Endothelial cell (in vitro differentiated cells): ENCODE measurements around the gene SPOCK1. TPM values are rescaled to one million over a fixed set of nuclear protein-coding genes. Genes with fewer than 3 reads are reported as not detected.

Experiments used
- DNase-seq: peaks from one replicate; pipeline ENCODE4 v3.0.0; 2021; ENCODE audit warnings: low spot score
- H3K27ac Mint-ChIP-seq: one replicate; pipeline ENCODE4 v1.8.0; 2021; ENCODE audit warnings: mixed read lengths, inconsistent platforms; ENCODE audit not compliant: unreplicated experiment
- H3K27me3 Mint-ChIP-seq: one replicate; pipeline ENCODE4 v1.8.0; 2021; ENCODE audit warnings: mild to moderate bottlenecking, moderate library complexity, mixed read lengths, inconsistent platforms; ENCODE audit not compliant: unreplicated experiment
- H3K36me3 Mint-ChIP-seq: one replicate; pipeline ENCODE4 v1.8.0; 2021; ENCODE audit warnings: mild to moderate bottlenecking, low read depth, mixed read lengths, inconsistent platforms; ENCODE audit not compliant: unreplicated experiment
- H3K4me1 Mint-ChIP-seq: one replicate; pipeline ENCODE4 v1.8.0; 2021; ENCODE audit warnings: mild to moderate bottlenecking, mixed read lengths, inconsistent platforms; ENCODE audit not compliant: unreplicated experiment
- H3K4me3 Mint-ChIP-seq: one replicate; pipeline ENCODE4 v1.8.0; 2021; ENCODE audit warnings: mild to moderate bottlenecking, mixed read lengths, inconsistent platforms; ENCODE audit not compliant: unreplicated experiment
- H3K9me3 Mint-ChIP-seq: one replicate; pipeline ENCODE4 v1.8.0; 2021; ENCODE audit warnings: mixed read lengths, inconsistent platforms; ENCODE audit not compliant: unreplicated experiment
- CTCF ChIP-seq: fragments of 200-600 bp; sonication (generic); IDR thresholded peaks from one replicate; pipeline ENCODE4 v1.5.0; 2021; ENCODE audit warnings: antibody characterized with exemption; ENCODE audit not compliant: unreplicated experiment
- total RNA-seq: library from RNA; stranded (reverse); fragmentation: NEBNext Ultra II Directional; extraction: Animal tissue kit (Norgen Biotek cat#: 25700); gene quantifications from one replicate; pipeline ENCODE4 v1.2.1, GENCODE V29; 2021; ENCODE audit not compliant: unreplicated experiment

The SPOCK1 gene
- total RNA-seq, 1 donor from 2014 or later, result 8.7 TPM

GRCh38 chr5:137273511-137273910, 225.6 kb downstream of the SPOCK1 start:
- Mint-ChIP-seq H3K4me1 (no peaks in the 10 kb centered on the region), H3K27ac (no peak overlapping the region), H3K4me3 (no peak overlapping the region), H3K36me3 (no peaks in the 10 kb centered on the region), H3K27me3 (peaks cover 2% of the 10 kb centered on the region), H3K9me3 (no peaks in the 10 kb centered on the region)
- no peak for TF ChIP-seq CTCF
- DNase-seq, result no peak

- no peaks in the 10 kb centered on the region for H3K9me3 Mint-ChIP-seq
- no peaks in the 10 kb centered on the region for H3K4me1 Mint-ChIP-seq
- H3K4me3 Mint-ChIP-seq, result no peak overlapping the region
- no peak for DNase-seq
- no peak for TF ChIP-seq CTCF
- no peak overlapping the region for H3K27ac Mint-ChIP-seq
- no peaks in the 10 kb centered on the region for H3K36me3 Mint-ChIP-seq
- H3K27me3 Mint-ChIP-seq, result peaks cover 2% of the 10 kb centered on the region
Observed at GRCh38 chr5:137272831-137273230, 226.3 kb downstream of the SPOCK1 start.

- Mint-ChIP-seq H3K9me3 (no peaks in the 10 kb centered on the region), H3K27me3 (no peaks in the 10 kb centered on the region), H3K27ac (no peak overlapping the region), H3K36me3 (no peaks in the 10 kb centered on the region), H3K4me1 (no peaks in the 10 kb centered on the region), H3K4me3 (no peak overlapping the region)
- DNase-seq, result no peak
- TF ChIP-seq CTCF, result no peak
Observed at GRCh38 chr5:137269946-137270345, 229.2 kb downstream of the SPOCK1 start.

- no peaks in the 10 kb centered on the region for H3K9me3 Mint-ChIP-seq
- no peak overlapping the region for H3K27ac Mint-ChIP-seq
- no peak overlapping the region for H3K4me3 Mint-ChIP-seq
- no peaks in the 10 kb centered on the region for H3K27me3 Mint-ChIP-seq
- no peak for TF ChIP-seq CTCF
- no peaks in the 10 kb centered on the region for H3K4me1 Mint-ChIP-seq
- H3K36me3 Mint-ChIP-seq, result no peaks in the 10 kb centered on the region
- DNase-seq, result no peak
Observed at GRCh38 chr5:137269274-137269673, 229.9 kb downstream of the SPOCK1 start.

GRCh38 chr5:137268646-137269045, 230.5 kb downstream of the SPOCK1 start:
- Mint-ChIP-seq H3K27me3 (no peaks in the 10 kb centered on the region), H3K27ac (no peak overlapping the region), H3K4me1 (no peaks in the 10 kb centered on the region), H3K36me3 (no peaks in the 10 kb centered on the region), H3K4me3 (no peak overlapping the region), H3K9me3 (no peaks in the 10 kb centered on the region)
- no peak for DNase-seq
- TF ChIP-seq CTCF, result no peak
